Astrocyte of the cerebellum (primary cell): ENCODE results near the gene ZNF385C.

Experiments used
- DNase-seq: peaks from one replicate; pipeline ENCODE4 v3.0.0-alpha.2; 2011; ENCODE audit warnings: low read depth
- H3K4me3 ChIP-seq: 2 replicates; pipeline ENCODE4 v1.5.1; 2011; ENCODE audit warnings: mild to moderate bottlenecking, low read depth, low read length, moderate library complexity
- CTCF ChIP-seq: IDR thresholded peaks from 2 replicates; pipeline ENCODE4 v1.5.1; 2012; ENCODE audit warnings: low read length, low read depth, moderate library complexity, mild to moderate bottlenecking; ENCODE audit errors: missing control alignments
- in situ Hi-C: cut with HindIII; loops from 2 replicates; pipeline ENCODE4 v1.10.0; 2017; ENCODE audit warnings: low sequenced_read_pairs

Gene ZNF385C

DNA sequence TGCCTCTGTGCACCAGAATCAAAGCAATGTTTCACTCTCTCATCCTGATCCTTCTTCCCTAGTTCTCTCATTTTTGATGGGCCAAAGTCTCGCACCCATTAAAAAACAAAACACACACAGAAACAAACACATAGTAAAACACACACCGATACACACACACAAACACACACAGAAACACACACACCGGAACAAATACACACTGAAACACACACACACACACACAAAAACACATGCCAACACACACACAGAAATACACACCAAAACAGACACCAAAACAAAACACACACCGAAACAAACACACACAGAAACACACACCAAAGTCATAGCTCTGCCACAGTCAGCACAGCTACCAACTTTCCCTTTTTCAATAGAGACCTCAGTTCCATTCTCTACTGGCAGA lies 33.0 kb upstream of the ZNF385C start:
- TF ChIP-seq CTCF: no peak
- DNase-seq: no peak
- H3K4me3 ChIP-seq: no peak overlapping the region
- in situ Hi-C loops: no loop called here

DNA sequence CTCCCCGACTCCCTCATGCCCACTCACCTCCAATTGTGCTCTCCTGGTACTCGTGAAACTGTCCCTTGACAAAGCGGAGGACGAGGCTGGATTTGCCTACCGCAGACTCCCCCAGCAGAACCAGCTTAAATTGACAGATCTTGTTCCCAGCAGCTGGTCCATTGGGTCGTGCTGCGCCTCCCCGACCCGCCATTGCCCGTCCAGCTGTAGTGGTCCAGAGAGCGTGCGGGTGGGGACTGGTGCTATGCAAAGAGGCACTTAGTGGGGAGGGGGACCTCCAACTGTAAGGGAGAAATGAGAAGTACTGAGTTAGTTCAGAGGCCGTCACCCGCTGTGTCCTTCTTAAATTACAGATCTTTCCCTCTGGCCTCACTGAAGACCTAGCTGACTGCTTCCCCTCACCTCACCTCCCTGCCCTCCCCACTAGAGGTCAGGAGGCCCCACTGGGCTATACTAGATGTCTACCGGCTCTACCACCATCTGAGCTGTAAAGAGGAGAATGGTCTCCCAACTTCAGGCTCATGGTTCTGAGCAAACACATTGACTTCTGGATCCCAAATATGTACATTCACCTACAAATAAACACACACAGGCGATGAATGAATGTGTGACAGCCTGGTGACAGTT lies 32.1 kb upstream of the ZNF385C start:
- no peak overlapping the region for H3K4me3 ChIP-seq
- DNase-seq: no peak
- in situ Hi-C loops: no loop called here
- TF ChIP-seq CTCF: no peak

DNA sequence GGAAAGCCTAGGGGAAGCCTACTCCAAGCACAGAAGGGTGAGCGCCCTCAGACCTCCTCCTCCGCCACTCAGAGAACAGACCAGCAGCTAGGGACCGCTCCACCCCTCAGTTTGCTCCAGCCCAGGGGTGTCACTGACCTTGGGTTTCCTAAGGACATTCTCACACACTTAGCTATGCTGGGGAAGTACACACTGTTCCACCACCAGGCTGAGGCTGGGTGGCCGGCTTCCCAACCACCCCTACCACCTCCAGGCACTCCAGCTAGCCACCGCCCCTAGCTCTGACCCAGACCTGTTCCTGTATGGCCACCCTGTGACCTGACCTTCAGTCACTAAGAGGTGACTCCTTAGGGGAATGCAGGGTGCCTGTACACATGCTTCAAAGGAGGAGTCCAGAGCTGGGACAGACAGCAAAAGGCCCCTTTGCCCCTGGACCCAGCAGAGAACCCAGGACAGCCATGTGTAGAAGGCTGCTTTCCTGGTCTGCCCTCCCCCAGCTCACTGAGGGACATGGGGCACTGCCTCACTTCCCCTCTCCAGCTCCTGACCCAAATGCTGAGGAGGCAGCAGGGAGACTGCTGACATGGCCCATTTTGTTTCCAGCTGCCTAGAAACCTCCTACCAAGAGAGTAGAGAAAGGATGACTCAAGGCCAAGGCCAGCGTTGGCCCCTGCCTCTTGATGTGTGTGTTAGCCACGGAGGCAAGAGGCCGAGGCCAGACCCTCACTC lies 31.0 kb upstream of the ZNF385C start:
- DNase-seq: no peak
- no peak for TF ChIP-seq CTCF
- in situ Hi-C loops: no loop called here
- H3K4me3 ChIP-seq: no peak overlapping the region

DNA sequence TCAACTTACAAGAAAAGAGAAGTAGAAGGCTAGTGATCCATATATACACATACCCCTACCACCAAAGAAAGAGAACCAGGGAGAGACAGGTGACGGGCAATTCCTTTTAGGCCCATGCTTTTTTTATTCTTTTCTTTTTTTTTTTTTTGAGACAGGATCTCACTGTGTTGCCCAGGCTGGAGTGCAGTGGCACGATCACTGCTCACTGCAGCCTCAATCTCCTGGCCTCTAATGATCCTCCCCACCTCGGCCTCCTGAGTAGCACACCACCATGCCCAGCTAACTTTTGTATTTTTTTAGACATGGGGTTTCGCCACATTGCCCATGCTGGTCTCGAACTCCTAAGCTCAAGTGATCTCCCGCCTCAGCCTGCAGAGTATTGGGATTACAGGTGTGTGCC lies 29.1 kb upstream of the ZNF385C start:
- no peak overlapping the region for H3K4me3 ChIP-seq
- no peak for DNase-seq
- in situ Hi-C loops: no loop called here
- TF ChIP-seq CTCF: no peak

- in situ Hi-C loops: no loop called here
- DNase-seq: no peak
- no peak overlapping the region for H3K4me3 ChIP-seq
- no peak for TF ChIP-seq CTCF
Observed at GRCh38 chr17:42126836-42127235, 28.6 kb upstream of the ZNF385C start.

DNA sequence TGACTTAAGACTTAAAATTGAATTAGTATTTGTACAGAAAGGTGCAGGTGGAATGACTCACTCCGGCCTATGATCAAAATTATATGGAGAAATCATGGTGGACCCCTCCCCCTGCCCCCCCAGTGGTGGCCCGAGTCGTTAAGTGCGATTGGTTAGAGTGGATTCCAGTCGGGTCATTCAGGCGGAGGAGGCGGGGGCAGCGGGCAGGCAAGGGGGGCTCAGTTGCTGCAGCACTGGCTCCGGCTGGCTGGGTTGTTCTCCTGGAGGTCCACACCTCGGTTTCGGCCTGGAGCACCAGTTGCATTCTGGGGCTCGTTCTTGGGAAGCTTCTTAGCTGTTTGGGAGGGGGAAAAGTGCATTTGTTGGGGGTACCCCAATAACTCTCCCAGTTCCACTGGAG lies 27.3 kb upstream of the ZNF385C start:
- no peak overlapping the region for H3K4me3 ChIP-seq
- in situ Hi-C loops: no loop called here
- no peak for TF ChIP-seq CTCF
- DNase-seq: no peak

DNA sequence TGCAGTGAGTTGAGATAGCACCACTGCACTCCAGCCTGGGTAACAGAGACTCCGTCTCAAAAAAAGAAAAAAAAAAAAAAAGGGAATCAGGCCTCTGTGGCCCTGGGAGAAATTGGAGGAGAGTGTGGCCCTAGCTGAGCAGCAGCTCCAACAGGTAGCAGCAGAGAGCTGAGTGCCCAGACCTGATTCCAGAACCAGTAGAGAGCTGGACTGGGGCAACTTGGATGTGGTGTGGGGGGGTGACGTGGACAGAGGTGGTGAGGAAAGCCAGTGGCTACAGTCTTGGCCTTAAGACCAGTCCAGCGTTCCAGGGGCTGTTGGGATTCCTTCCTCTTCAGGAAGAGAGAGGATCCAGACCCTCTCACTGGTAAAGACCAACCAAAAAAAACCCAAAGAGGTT lies 26.0 kb upstream of the ZNF385C start:
- no peak for TF ChIP-seq CTCF
- no peak for DNase-seq
- no peak overlapping the region for H3K4me3 ChIP-seq
- in situ Hi-C loops: no loop called here
